Chondrocyte (in vitro differentiated cells): ENCODE data around the gene CCDC27. TPM values are rescaled to one million over a fixed set of nuclear protein-coding genes. Genes with fewer than 3 reads are reported as not detected.

ENCODE experiments used
- DNase-seq: peaks from one replicate; pipeline ENCODE4 v3.0.0; 2021; ENCODE audit warnings: mixed read lengths, low spot score
- H3K27ac Mint-ChIP-seq: one replicate; pipeline ENCODE4 v1.8.0; 2021; ENCODE audit warnings: mild to moderate bottlenecking, moderate library complexity, mixed read lengths; ENCODE audit not compliant: unreplicated experiment
- H3K27me3 Mint-ChIP-seq: 2 replicates; pipeline ENCODE4 v1.8.0; 2021; ENCODE audit warnings: low read depth, mixed read lengths
- H3K36me3 Mint-ChIP-seq: 2 replicates; pipeline ENCODE4 v1.8.0; 2021; ENCODE audit warnings: low read depth, mixed read lengths
- H3K4me1 Mint-ChIP-seq: 2 replicates; pipeline ENCODE4 v1.8.0; 2021; ENCODE audit warnings: low read depth, mild to moderate bottlenecking, mixed read lengths
- H3K4me3 Mint-ChIP-seq: one replicate; pipeline ENCODE4 v1.8.0; 2021; ENCODE audit warnings: mild to moderate bottlenecking, moderate library complexity, mixed read lengths; ENCODE audit not compliant: unreplicated experiment
- H3K9me3 Mint-ChIP-seq: 2 replicates; pipeline ENCODE4 v1.8.0; 2021; ENCODE audit warnings: low read depth, mixed read lengths
- CTCF ChIP-seq: fragments of 200-600 bp; sonication (generic); IDR thresholded peaks from 2 replicates; pipeline ENCODE4 v1.5.0; 2021; ENCODE audit warnings: antibody characterized with exemption, mild to moderate bottlenecking, moderate library complexity
- total RNA-seq: library from RNA; stranded (reverse); gene quantifications from 3 replicates; pipeline ENCODE4 v1.2.1, GENCODE V29; 2021

The CCDC27 gene
- total RNA-seq, 1 donor from 2014 or later, result not detected

- H3K27ac Mint-ChIP-seq, result no peak overlapping the region
- no peak for TF ChIP-seq CTCF
- DNase-seq, result no peak
- H3K4me3 Mint-ChIP-seq, result no peak overlapping the region
- peaks cover 18% of the 10 kb centered on the region for H3K36me3 Mint-ChIP-seq
- H3K4me1 Mint-ChIP-seq, result peaks cover 18% of the 10 kb centered on the region
- no peaks in the 10 kb centered on the region for H3K9me3 Mint-ChIP-seq
- no peaks in the 10 kb centered on the region for H3K27me3 Mint-ChIP-seq
Measured at GRCh38 chr1:3788756-3789420, 36.6 kb downstream of the CCDC27 start.

GRCh38 chr1:3789421-3790300 lies 37.4 kb downstream of the CCDC27 start:
- no peak for TF ChIP-seq CTCF
- Mint-ChIP-seq H3K4me1 (peaks cover 25% of the 10 kb centered on the region), H3K36me3 (peaks cover 12% of the 10 kb centered on the region), H3K27me3 (no peaks in the 10 kb centered on the region), H3K9me3 (no peaks in the 10 kb centered on the region), H3K4me3 (no peak overlapping the region), H3K27ac (no peak overlapping the region)
- DNase-seq, result no peak

DNA sequence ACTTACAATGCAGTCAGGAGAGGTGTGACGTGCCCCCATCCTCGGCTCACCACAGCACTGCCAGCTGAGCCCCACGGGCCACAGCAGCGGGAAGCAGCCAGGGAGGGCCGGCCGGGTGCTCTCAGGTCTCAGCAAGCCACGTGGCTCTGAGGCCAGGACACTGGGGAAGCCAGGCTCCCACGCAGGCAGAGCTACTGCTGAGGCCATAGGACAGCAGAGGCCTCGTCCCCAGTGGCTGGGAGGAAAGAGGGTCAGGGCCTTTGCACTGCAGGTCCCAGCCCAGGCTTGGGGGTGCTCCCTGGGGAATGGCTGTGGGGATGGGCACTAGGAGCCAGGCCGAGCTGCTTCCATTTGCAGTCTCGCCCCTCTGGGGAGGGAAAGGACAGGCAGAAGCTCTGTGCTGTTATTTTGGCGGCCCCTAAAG lies 38.3 kb downstream of the CCDC27 start:
- no peak for DNase-seq
- Mint-ChIP-seq H3K27me3 (no peaks in the 10 kb centered on the region), H3K36me3 (peaks cover 6% of the 10 kb centered on the region), H3K27ac (no peak overlapping the region), H3K4me3 (no peak overlapping the region), H3K9me3 (no peaks in the 10 kb centered on the region), H3K4me1 (peaks cover 34% of the 10 kb centered on the region)
- TF ChIP-seq CTCF, result no peak

GRCh38 chr1:3790952-3791351 lies 38.7 kb downstream of the CCDC27 start:
- Mint-ChIP-seq H3K36me3 (peaks cover 6% of the 10 kb centered on the region), H3K27me3 (no peaks in the 10 kb centered on the region), H3K4me1 (peaks cover 34% of the 10 kb centered on the region), H3K27ac (no peak overlapping the region), H3K9me3 (no peaks in the 10 kb centered on the region), H3K4me3 (no peak overlapping the region)
- DNase-seq, result no peak
- no peak for TF ChIP-seq CTCF

- Mint-ChIP-seq H3K4me1 (peaks cover 44% of the 10 kb centered on the region), H3K27ac (peak overlapping the region; percentile 4), H3K36me3 (peaks cover 2% of the 10 kb centered on the region), H3K9me3 (no peaks in the 10 kb centered on the region), H3K27me3 (peaks cover 1% of the 10 kb centered on the region), H3K4me3 (peak overlapping the region; percentile 77)
- peak; percentile 3 for TF ChIP-seq CTCF
- DNase-seq, result peak; percentile 91
Measured at GRCh38 chr1:3795453-3796214, 43.4 kb downstream of the CCDC27 start.
